Measurements from ENCODE around the gene MANBA. TPM values are rescaled to one million over a fixed set of nuclear protein-coding genes. Genes with fewer than 3 reads are reported as not detected.

The MANBA gene
- total and polyA plus RNA-seq, 4 donors: 19.9 to 100 (median 32.1) TPM

DNA sequence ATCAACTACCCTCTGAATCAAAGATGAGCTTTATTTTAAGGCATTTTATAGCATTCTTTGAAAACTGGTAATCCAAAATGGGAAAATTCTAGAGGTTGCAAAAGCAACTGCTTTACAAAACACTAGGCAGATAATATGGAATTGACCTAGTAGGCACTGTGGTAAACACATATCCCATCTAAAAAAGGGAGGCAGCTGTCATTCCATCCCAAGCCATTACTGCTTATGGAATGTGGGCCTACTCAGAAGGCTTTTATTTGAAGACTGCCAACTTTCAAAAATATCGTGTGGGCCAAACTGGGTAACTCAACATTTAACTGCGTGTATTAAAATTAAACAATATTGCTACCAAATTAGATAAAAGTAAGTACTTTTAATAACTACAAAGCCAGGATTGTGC is 47.2 kb upstream of the MANBA start:
- no peak overlapping the region for H3K27ac ChIP-seq (ENCODE audit: low read depth in 1 of 2, low read length in 1 of 2)
- H3K9me3 ChIP-seq (ENCODE audit: control insufficient read depth in 4 of 4, insufficient read depth in 3 of 4, low read length in 3 of 4): no peaks in the 10 kb centered on the region
- peaks cover 0 to 25% (median 0%) of the 10 kb centered on the region in 5 donors for H3K4me1 ChIP-seq (ENCODE audit: control insufficient read depth in 5 of 5, insufficient read depth in 5 of 5, low read length in 5 of 5)
- no peaks in the 10 kb centered on the region for H3K27me3 ChIP-seq (ENCODE audit: control insufficient read depth in 3 of 3, insufficient read depth in 3 of 3, low read length in 2 of 3)
- TF ChIP-seq CTCF (IDR thresholded peaks at IDR 0.05; ENCODE audit: control extremely low read depth, extremely low read depth): no peak
- 80 to 84% methylated on average over 2 of the region's 2 CpGs for WGBS, 2 donors
- no peak overlapping the region for H3K4me3 ChIP-seq
- no peak overlapping the region for H3K9ac ChIP-seq (ENCODE audit: insufficient read depth in 1 of 2, low read length in 2 of 2)
- H3K36me3 ChIP-seq (ENCODE audit: control insufficient read depth in 4 of 4, insufficient read depth in 4 of 4, low read length in 4 of 4): peaks cover 8 to 33% (median 20%) of the 10 kb centered on the region in 4 donors
- ATAC-seq (ENCODE audit: insufficient read depth, low FRiP score): no peak
- DNase-seq: no peak

- H3K27ac ChIP-seq (ENCODE audit: low read depth in 1 of 2, low read length in 1 of 2): no peak overlapping the region
- ATAC-seq (ENCODE audit: insufficient read depth, low FRiP score) (no peak), DNase-seq (no peak)
- H3K36me3 ChIP-seq (ENCODE audit: control insufficient read depth in 4 of 4, insufficient read depth in 4 of 4, low read length in 4 of 4): peaks cover 8 to 33% (median 20%) of the 10 kb centered on the region in 4 donors
- no peaks in the 10 kb centered on the region for H3K9me3 ChIP-seq (ENCODE audit: control insufficient read depth in 4 of 4, insufficient read depth in 3 of 4, low read length in 3 of 4)
- 70 to 80% methylated on average over 1 of the region's 1 CpG for WGBS, 2 donors
- no peak for TF ChIP-seq CTCF (IDR thresholded peaks at IDR 0.05; ENCODE audit: control extremely low read depth, extremely low read depth)
- H3K4me3 ChIP-seq: no peak overlapping the region
- no peak overlapping the region for H3K9ac ChIP-seq (ENCODE audit: insufficient read depth in 1 of 2, low read length in 2 of 2)
- peaks cover 0 to 23% (median 0%) of the 10 kb centered on the region in 5 donors for H3K4me1 ChIP-seq (ENCODE audit: control insufficient read depth in 5 of 5, insufficient read depth in 5 of 5, low read length in 5 of 5)
- H3K27me3 ChIP-seq (ENCODE audit: control insufficient read depth in 3 of 3, insufficient read depth in 3 of 3, low read length in 2 of 3): no peaks in the 10 kb centered on the region
Observed at GRCh38 chr4:102807345-102807744, 46.6 kb upstream of the MANBA start.

DNA sequence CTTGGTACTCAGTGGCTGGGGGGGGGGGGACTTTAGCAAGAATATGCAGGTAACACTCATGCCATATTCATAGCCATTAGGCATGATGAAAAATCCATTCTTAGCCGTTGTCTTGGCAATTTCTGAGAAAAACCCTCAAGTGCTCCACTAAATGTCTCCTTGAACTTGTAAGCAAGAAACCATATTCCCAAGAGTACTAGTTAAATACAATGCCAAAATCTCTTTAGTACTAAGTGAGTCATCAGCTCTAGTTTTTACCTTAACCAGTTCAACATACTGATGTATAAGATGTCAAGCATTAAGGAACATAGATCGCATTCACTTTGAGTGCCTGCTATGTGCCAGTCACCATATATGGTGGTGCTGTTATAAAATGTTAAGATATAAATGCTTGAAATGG is 39.0 kb upstream of the MANBA start:
- no peak overlapping the region for H3K9ac ChIP-seq (ENCODE audit: insufficient read depth in 1 of 2, low read length in 2 of 2)
- DNase-seq (no peak), ATAC-seq (ENCODE audit: insufficient read depth, low FRiP score) (no peak)
- H3K4me3 ChIP-seq: no peak overlapping the region
- 76 to 87% methylated on average over 2 of the region's 2 CpGs for WGBS, 2 donors
- H3K27ac ChIP-seq (ENCODE audit: low read depth in 1 of 2, low read length in 1 of 2): no peak overlapping the region
- no peaks in the 10 kb centered on the region for H3K27me3 ChIP-seq (ENCODE audit: control insufficient read depth in 3 of 3, insufficient read depth in 3 of 3, low read length in 2 of 3)
- no peaks in the 10 kb centered on the region for H3K9me3 ChIP-seq (ENCODE audit: control insufficient read depth in 4 of 4, insufficient read depth in 3 of 4, low read length in 3 of 4)
- no peak for TF ChIP-seq CTCF (IDR thresholded peaks at IDR 0.05; ENCODE audit: control extremely low read depth, extremely low read depth)
- peaks cover 0 to 4% (median 0%) of the 10 kb centered on the region in 5 donors for H3K4me1 ChIP-seq (ENCODE audit: control insufficient read depth in 5 of 5, insufficient read depth in 5 of 5, low read length in 5 of 5)
- H3K36me3 ChIP-seq (ENCODE audit: control insufficient read depth in 4 of 4, insufficient read depth in 4 of 4, low read length in 4 of 4): peaks cover 14 to 34% (median 24%) of the 10 kb centered on the region in 4 donors

DNA sequence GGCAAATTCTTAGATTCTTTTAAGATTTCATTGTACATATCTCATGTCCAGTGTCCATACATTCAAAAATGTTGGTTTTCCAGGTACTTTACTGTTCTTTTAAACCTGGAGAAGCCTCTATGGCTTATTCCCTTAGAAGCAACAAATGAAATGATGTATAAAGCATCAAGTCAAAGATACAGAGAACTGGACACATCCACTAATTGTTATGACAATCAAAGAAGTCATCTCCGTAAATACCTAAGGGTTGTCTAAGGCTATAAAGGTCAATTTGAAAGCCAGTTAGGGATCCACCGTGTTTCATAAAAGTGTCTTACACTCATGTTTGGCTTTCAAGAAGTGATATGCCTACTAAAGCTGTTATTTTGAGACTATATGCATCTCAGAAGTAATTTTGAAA is 34.2 kb upstream of the MANBA start:
- Histone ChIP-seq H3K27ac (ENCODE audit: low read depth in 1 of 2, low read length in 1 of 2) (no peak overlapping the region), H3K27me3 (ENCODE audit: control insufficient read depth in 3 of 3, insufficient read depth in 3 of 3, low read length in 2 of 3) (no peaks in the 10 kb centered on the region), H3K36me3 (ENCODE audit: control insufficient read depth in 4 of 4, insufficient read depth in 4 of 4, low read length in 4 of 4) (peaks cover 12 to 47% (median 17%) of the 10 kb centered on the region in 4 donors), H3K9ac (ENCODE audit: insufficient read depth in 1 of 2, low read length in 2 of 2) (no peak overlapping the region), H3K9me3 (ENCODE audit: control insufficient read depth in 4 of 4, insufficient read depth in 3 of 4, low read length in 3 of 4) (no peaks in the 10 kb centered on the region), H3K4me3 (no peak overlapping the region), H3K4me1 (ENCODE audit: control insufficient read depth in 5 of 5, insufficient read depth in 5 of 5, low read length in 5 of 5) (peaks cover 0 to 4% (median 0%) of the 10 kb centered on the region in 5 donors)
- 97 to 100% methylated on average over 2 of the region's 2 CpGs for WGBS, 2 donors
- ATAC-seq (ENCODE audit: insufficient read depth, low FRiP score) (no peak), DNase-seq (no peak)
- no peak for TF ChIP-seq CTCF (IDR thresholded peaks at IDR 0.05; ENCODE audit: control extremely low read depth, extremely low read depth)

Data from lung (tissue), 12 donors.